Measurements from ENCODE around the gene XYLT2.

DNA sequence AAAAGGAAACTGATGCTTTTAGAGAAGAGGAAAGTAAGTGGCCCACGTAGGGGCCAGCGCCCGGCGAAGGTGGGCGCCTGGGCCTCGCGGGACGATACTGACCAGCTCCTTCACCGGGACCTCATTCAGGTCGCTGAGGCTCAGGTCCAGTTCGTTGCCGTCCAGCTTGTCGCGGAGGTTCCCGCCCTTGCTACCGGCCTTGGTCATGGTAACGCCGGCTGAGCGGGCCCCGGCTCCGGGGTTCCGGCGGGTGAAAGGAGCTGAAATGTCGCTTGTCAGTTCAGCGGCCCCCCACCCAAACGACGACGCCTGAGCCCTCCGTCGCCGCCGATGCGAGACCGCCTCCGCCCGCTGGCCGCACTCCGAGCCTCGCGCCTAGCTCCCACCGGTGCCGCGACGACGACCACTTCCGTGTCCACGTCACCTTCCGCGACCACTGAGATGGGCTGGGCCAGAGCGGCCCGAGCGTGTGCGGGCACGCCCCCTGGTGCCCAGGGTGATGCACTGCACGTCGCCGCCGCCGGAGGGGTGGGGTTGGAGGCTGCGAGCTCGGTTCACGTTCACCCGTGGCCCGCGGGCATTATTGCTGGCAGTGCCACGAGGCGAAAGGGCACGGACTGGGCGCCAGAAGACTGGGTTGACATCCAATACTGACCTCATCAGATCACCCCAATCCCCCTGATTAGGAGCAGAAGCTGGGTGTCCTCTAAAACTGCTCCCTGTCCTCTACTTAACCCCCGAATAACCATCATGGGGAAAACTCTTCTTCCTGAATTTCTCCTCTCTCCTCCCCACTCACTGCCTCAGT lies 51.4 kb downstream of the XYLT2 start, which contains the start of gene LRRC59:
- TF ChIP-seq, protein P1, sequence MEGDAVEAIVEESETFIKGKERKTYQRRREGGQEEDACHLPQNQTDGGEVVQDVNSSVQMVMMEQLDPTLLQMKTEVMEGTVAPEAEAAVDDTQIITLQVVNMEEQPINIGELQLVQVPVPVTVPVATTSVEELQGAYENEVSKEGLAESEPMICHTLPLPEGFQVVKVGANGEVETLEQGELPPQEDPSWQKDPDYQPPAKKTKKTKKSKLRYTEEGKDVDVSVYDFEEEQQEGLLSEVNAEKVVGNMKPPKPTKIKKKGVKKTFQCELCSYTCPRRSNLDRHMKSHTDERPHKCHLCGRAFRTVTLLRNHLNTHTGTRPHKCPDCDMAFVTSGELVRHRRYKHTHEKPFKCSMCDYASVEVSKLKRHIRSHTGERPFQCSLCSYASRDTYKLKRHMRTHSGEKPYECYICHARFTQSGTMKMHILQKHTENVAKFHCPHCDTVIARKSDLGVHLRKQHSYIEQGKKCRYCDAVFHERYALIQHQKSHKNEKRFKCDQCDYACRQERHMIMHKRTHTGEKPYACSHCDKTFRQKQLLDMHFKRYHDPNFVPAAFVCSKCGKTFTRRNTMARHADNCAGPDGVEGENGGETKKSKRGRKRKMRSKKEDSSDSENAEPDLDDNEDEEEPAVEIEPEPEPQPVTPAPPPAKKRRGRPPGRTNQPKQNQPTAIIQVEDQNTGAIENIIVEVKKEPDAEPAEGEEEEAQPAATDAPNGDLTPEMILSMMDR (IDR thresholded peaks at IDR 0.05; ENCODE audit: insufficient read depth, low read length) = peak; percentile 93
- TF ChIP-seq, protein P2, sequence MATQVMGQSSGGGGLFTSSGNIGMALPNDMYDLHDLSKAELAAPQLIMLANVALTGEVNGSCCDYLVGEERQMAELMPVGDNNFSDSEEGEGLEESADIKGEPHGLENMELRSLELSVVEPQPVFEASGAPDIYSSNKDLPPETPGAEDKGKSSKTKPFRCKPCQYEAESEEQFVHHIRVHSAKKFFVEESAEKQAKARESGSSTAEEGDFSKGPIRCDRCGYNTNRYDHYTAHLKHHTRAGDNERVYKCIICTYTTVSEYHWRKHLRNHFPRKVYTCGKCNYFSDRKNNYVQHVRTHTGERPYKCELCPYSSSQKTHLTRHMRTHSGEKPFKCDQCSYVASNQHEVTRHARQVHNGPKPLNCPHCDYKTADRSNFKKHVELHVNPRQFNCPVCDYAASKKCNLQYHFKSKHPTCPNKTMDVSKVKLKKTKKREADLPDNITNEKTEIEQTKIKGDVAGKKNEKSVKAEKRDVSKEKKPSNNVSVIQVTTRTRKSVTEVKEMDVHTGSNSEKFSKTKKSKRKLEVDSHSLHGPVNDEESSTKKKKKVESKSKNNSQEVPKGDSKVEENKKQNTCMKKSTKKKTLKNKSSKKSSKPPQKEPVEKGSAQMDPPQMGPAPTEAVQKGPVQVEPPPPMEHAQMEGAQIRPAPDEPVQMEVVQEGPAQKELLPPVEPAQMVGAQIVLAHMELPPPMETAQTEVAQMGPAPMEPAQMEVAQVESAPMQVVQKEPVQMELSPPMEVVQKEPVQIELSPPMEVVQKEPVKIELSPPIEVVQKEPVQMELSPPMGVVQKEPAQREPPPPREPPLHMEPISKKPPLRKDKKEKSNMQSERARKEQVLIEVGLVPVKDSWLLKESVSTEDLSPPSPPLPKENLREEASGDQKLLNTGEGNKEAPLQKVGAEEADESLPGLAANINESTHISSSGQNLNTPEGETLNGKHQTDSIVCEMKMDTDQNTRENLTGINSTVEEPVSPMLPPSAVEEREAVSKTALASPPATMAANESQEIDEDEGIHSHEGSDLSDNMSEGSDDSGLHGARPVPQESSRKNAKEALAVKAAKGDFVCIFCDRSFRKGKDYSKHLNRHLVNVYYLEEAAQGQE (IDR thresholded peaks at IDR 0.05; ENCODE audit: insufficient replicate concordance, low read depth) = no peak

Data from HL-60 (cell line).